GM18498 (cell line): ENCODE results near the gene ATXN2L.
"Not testable (repeated sequence)": the region's sequence is repeated elsewhere in the genome, so short reads cannot be mapped to it uniquely, and the experiment has no call there.

Experiments used
- ATAC-seq: cut with Tn5 transposase; IDR thresholded peaks from one replicate; pipeline ENCODE4 v1.9.1; 2021; ENCODE audit warnings: mild to moderate bottlenecking, moderate library complexity; ENCODE audit not compliant: unreplicated experiment

Gene ATXN2L

DNA sequence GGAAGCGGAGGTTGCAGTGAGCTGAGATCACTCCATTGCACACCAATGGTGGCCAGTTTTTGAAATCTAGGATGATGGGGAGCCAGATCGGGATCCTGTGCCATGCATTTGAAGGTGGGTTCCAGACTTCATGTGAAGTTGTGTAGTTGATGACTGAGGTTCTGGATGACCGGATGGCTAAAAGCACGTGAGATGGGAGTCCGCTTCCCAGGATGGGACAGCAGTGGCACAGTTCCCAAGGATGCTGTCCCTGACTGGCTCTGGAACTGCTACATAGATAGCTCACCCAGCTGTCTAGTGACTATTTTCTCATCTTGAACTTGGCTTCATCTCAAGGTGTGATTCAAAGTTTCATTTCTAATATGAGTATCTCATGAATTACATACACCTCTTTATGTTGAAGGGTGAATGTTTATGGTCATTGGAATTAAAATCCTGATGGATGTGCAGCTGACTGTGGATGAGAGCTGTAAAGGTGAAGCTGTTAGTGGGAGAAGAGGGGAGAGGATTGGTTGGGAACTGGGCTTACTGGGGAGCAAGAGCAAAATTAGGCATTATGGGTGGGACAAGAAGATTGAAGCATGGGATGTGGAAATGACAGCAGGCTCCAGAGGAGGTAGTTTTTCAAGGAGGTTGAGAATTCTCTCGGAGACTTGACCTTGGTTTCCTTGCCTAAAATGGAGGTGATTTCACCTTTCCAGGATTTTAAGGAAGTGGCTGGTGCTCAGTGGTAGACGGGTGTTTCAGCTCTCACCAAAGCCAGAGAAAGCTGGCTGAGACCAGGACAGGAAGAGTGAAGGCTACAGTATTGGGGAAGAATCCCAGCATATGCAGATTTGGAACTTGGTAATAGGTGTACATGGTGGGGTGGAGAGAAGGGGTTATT lies 15.1 kb downstream of the ATXN2L start:
- ATAC-seq, result no peak

DNA sequence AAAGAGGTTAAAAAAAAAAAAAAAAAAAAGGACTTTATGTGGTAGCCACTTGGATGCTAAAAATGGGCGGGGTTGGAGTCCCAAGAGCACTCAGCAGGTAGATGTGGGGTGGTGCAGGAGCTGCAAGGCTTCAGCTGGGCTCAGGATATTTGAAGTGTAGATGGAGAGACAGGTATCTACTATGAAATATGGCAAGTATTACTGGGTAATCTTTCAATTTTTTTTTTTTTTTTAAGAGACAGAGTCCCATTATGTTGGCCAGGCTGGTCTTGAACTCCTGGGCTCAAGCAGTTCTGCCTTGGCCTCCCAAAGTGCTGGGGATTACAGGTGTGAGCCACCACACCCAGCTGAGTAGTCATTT lies 15.7 kb downstream of the ATXN2L start:
- no peak for ATAC-seq

DNA sequence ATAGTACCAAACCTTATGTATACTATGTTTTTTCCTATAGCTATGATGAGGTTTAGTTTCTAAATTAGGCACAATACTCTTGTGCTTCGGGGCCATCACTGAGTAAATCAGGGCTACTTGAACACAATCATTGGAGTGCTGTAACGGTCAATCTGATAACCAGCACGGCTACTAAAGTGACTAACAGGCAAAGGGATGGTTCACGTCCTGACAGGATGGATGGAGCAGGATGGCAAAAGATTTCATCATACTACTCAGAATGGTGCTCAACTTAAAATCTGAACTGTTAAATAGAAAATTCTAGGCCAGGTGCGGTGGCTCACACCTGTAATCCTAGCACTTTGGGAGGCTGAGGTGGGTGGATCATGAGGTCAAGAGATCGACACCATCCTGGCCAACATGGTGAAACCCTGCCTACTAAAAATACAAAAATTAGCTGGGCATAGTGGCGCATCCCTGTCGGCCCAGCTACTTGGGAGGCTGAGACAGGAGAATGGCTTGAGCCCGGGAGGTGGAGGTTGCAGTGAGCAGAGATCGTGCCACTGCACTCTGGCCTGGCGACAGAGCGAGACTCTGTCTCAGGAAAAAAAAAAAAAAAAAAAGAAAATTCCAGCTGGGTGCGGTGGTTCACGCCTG lies 16.3 kb downstream of the ATXN2L start:
- no peak for ATAC-seq

DNA sequence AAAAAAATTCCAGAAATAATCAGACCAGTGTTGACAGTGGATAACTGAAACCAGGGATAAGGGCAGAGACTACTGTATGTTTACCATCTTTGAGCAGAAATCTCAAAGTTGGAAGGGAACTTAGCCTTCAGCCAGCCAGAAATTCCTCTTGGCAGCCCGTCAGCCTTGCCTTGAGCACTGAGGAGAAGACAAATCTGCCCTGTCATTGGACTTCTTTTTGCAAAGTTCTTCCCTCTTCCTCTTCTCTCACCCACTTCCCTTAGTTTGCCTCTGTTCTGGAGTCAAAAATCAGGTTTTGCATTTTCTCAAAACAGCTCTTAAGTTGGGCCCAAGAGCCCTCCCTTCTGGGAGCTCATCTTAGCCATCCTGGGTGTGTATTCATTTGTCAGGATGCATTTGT lies 17.1 kb downstream of the ATXN2L start:
- ATAC-seq, result no peak

DNA sequence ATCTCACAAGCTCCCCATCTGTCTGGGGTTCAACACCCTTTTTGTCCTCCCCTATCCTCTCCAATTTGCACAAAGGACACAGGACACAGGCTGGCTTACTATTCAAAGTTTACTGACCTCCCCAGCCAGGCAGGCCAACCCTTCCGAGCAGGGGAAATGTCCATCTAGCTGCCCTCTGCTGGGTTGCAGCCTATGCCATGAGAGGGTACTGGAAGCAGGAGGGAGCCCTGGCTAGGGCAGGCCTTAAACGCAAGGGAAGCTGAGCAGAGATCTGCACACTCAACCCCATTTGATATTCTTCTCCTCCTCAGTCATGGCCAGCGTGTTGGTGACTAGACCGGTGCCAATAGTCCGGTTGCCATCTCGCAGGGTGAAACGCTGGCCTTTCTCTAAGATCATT lies 19.9 kb downstream of the ATXN2L start:
- no peak for ATAC-seq

DNA sequence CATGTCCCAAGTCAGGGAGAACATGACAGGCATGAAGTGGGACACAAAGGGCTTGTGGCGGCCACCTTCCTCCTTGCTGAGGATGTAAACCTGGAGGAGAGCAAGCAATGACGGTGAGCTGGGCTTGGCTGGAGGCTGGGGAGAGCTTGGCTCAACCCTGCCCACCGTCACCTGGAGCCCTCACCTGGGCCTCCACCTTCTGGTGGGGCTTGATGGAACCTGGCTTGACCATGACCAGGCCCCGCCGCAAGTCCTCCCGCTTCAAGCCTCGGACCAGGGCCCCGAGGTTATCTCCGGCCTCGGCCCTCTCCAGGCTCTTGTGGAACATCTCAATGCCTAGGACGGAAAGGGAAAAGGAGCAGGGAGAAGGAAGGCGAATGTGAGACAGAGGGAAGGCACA lies 21.0 kb downstream of the ATXN2L start:
- ATAC-seq, result no peak

DNA sequence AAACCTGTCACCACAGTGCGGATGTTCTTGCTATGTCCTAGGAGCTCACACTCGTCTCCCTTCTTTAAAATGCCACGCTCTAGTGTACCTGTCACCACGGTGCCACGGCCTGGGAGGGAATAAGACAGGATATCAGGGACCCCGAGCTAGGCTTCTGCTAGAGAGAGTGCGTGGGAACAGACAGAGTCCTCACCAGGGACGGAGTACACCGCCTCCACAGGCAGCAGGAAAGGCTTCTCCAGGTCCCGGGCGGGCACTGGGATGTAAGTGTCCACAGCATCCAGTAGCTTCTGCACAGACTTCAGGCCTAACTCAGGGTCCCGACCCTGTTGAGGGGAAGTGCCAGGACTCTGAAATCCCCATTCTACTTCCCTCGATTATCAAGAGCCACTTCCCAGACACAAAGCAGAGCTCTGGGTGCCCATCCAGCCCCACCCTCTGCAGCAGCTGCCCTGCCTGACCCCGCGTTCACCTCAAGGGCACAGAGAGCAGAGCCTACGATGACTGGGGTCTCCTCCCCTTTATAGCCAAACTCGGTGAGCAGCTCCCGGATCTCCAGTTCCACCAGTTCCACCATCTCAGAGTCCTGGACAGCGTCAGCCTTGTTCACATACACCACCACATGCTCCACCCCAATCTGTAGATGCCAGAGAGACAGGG lies 21.6 kb downstream of the ATXN2L start:
- no peak for ATAC-seq

DNA sequence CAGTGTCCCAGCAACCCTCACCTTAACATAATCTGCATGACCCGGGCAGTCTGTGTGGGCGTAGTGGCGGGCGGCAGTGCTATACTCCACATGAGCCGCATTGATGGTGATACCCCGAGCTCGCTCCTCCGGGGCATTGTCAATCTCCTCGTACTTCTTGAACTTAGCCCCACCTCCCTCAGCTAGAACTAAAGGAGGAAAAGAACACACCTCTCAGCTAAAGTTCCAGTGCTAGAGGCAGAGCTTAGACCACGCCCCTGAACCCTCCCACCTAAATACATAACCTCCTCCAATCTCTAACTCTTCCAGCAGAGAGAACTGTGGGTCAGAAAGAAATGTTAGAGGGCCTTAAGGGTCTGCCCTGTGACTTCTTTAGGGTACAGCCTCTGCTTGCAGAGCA lies 22.5 kb downstream of the ATXN2L start:
- no peak for ATAC-seq

DNA sequence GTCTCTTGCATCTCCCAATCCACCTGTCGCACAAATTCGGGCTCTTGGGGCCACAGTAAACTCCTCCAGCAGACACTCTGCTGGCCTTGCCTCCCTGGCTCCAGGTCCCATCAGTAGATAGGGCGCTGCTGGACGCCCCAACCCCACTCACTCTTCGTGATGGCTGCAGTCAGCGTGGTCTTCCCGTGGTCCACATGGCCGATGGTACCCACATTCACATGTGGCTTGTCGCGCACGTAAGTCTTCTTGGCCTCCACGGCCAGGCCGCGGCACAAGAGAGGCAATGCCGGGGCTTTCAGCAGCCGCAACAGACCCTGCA lies 22.9 kb downstream of the ATXN2L start:
- peak; percentile 6 for ATAC-seq

DNA sequence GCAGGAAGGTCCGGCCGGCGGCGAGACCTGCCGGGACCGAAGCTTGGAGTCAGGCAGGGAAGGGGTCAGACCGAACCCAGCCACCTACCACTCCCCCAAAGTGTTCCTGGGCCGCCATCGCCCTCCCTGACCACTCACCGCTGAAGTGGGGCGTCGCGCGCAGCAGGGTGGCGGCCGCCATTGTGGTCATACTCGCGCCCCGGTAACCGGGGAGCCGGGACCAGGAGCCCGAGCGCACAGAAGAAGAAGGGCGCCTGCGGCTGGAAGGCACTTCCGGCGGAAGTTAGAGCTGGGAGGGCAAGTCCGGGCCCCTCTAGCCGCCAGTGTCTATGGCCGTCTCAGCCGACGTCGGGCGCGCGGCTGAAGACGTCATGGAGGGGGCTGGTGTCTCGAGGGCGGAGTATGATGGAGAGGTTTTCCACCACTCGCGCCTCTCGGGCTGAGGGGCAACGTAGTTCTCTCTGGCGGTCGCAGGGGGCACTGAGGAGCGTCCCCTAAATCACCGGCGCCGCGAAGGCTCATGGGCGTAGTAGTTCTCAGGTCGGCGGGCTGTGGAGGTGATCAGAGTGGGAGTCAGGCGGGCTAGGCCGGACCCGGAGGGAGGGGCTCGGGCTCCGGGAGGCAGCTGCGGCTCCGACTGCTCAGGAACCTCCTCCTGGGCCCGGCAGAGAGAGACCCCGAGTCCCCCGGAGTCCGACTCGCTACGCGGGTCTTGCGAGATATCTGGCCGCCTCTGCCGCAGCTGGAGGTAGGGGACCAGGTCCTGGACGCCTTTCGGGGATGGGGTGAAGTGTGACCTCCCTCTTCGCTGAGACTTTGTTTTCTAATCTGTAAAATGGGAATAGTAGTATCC lies 23.5 kb downstream of the ATXN2L start, which contains the start of gene TUFM:
TSS of gene TUFM (minus strand) at position 269 of the 853 bp plus-strand sequence. CDS start at position 190, 79 bp downstream.
- peak; percentile 92 for ATAC-seq

DNA sequence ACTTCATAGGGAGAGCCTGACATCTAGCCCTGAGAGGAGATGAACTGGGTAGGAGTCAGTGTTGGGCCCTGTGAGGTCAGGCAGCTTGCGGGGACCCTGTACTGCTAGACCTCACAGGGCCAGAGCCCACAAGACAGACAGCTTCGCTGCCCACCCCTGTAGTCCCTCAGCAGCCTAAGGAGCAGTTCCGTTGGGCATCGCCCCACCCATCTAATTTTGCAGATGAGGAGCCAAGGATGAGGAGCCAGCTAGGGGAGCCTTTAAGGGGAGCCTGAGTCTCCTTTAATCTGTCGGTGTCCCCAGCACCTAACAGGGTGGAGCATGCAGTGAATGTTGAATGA lies 24.1 kb downstream of the ATXN2L start:
- ATAC-seq, result peak; percentile 3

DNA sequence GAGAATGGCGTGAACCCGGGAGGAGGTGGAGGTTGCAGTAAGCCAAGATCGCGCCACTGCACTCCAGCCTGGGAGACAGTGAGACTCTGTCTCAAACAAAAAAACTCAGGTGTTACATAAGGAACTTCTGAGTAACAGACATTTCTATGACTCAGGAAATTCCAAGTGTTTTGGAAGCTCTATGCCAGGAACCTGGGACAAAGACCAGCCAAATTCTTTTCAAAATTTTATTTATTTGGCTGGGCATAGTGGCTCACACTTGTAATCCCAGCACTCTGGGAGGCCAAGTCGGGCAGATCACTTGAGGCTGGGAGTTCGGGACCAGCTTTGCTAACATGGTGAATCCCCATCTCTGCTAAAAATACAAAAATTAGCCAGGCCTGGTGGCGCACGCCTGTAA lies 35.6 kb downstream of the ATXN2L start:
- no peak for ATAC-seq

DNA sequence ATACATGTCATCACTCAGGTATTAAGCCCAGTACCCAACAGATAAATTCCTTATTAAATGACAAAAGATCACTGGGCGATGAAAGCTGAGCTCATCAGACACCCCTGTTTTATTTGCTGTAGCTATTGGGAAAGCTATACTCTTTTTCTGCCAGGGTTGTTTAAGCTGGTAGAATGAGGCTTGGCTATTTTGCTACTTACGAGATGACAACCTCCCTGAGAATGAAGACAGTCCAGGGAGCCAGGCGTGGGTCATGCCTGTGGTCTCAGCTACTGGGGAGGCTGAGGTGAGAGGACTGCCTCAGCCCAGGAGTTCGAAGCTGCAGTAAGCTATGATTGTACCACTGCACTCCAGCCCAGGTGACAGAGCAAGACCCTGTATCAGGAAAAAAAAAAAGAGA lies 36.5 kb downstream of the ATXN2L start:
- ATAC-seq, result no peak

DNA sequence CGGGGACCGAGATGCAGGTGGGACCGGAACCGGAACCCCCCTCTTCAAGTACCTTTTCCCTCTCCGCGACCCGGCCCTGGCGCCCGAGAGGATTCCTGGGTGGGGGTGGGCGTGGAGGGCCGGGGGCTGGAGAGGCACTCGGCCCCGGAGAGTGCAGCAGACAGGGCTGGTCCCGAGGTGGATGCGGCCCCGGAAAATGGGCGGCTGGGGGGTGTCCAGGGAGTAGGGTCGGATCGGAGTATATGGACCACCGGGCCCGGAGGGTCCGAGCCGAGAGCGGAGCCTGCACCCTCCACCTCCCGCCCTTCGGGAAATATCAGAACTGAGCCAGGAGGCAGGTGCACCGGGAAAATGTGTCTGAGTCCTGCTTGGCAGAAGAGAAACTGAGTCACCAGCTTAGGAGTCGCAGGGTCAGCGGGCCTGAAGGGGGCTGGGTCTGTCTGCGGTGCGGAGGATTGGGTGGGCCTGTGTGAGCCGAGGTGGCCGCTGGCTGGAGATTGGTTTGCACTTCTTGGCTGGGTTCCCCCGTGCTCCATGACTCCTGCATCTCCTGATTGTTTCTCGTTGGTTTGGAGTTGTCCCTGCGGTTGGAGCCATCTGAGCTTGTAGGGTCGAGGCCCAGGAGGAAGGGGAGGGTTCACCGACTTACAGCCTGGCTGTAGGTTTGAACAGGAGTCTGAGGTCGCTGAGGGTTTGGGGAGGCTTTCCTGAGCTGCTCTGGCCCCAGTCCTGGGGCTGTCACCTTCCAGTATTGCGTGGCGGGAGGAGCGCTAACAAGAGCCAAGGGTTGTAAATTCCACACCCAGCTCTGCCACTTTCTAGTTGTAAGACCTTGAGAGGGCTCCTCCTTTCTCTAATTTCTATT lies 41.4 kb downstream of the ATXN2L start:
- no peak for ATAC-seq

DNA sequence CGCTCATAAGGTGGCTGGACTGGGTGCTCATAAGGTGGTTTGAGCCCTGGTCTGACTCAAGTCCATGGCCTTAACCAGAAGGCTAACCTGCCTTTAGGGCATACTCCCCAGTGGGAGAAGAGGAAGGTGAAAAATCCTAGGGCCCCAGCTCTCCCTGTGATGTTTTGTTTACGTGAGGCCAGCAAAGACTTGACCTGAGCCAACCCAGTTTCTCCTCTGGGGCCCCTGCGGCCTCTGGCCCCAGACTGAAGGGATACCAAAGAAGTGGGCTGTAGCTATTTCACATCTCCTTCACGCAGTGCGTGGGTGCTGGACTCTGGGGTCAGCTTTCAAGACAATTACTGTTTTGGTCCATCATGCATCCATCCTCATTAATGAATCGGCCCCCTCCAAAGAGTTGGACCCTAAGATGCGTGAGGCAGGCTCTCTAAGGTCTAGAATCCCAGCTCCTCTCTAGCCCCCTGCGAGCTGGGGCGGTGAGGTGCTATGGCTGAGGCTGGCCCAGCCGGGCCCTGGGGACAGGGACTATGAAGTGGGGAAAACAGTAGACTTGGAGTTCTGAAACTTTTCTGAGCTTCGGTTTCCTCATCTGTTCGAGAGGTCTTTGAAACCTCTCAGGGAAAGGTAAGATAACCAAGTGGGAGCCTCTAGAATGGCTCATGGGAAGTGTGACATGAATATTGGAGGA lies 42.3 kb downstream of the ATXN2L start:
- no peak for ATAC-seq

DNA sequence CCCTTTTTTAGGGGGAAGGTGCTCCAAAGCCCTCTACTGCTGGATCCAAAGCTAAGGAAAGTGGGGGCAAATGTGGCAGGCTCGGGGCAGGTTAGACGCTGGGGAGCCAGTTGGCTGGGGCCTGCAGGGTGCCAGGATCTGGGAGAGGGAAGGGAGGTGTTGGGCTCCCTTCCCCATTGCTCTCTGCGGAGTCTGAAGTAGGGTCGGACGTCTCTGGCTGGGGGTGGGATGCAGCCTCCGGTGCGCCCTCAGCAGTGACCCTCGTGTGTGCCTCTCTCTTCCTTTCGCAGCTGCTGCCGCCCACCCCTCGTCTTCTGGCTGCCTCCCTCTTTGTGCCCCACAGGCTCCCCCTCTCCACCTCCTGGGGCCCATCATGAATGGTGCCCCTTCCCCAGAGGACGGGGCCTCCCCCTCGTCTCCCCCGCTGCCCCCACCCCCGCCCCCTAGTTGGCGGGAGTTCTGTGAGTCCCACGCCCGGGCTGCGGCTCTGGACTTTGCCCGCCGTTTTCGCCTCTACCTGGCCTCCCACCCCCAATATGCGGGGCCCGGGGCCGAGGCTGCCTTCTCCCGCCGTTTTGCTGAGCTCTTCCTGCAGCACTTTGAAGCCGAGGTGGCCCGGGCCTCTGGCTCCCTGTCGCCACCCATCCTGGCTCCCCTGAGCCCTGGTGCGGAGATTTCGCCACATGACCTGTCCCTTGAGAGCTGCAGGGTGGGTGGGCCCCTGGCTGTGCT lies 43.1 kb downstream of the ATXN2L start:
- ATAC-seq, result no peak

DNA sequence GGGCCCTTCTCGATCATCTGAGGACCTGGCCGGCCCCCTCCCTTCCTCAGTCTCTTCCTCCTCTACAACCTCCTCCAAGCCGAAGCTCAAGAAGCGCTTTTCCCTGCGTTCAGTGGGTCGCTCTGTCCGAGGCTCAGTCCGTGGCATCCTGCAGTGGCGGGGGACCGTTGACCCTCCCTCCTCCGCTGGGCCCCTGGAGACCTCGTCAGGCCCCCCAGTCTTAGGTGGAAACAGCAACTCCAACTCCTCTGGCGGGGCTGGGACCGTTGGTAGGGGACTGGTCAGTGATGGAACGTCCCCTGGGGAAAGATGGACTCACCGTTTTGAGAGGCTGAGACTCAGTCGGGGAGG lies 43.6 kb downstream of the ATXN2L start:
- ATAC-seq, result no peak

DNA sequence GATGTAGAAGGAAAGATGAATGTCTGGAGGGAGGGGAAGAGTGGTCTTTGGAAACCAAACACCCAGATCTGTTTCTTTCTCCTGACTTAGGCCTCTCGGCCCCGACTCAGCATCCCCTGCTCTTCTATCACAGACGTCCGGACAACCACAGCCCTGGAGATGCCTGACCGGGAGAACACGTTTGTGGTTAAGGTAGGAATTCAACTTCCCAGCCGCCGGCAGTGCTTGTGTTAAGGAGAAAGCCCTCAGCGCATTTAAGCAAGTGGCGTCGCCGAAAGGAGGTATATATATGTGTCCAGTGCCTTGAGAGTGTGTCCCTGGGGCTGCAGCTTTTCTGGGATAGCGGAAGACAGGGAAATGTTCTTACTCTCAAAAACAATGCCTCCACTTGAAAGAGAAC lies 44.4 kb downstream of the ATXN2L start:
- ATAC-seq, result no peak

DNA sequence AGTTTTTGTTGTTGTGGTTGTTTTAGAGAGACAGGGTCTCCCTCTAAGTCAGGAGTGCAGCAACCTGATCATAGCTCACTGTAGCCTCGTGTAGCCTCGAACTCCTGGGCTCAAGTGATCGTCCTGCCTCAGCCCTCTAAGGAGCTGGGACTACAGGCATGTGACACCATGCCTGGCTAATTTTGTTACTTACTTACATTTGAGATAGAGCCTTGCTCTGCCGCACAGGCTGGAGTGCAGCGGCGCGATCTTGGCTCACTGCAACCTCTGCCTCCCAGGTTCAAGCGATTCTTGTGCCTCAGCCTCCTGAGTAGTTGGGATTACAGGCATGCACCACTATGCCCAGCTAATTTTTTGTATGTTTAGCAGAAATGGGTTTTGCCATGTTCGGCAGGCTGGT lies 44.8 kb downstream of the ATXN2L start:
- ATAC-seq, result not testable (repeated sequence)
